PFSK-1 (cell line): ENCODE measurements around the gene ABCG1.

Experiments
- POLR2AphosphoS5 ChIP-seq: IDR thresholded peaks from 2 replicates; pipeline ENCODE4 v1.6.1; 2012; ENCODE audit warnings: low read depth, mild to moderate bottlenecking, control low read depth, low read length, moderate library complexity
- TF ChIP-seq, protein P1 (sequence below), 2 experiments: IDR thresholded peaks; 2 replicates each; pipeline versions ENCODE4 v1.6.1 to v1.8.0; 2011 to 2012; ENCODE audit warnings: low read depth in 2 of 2, low read length in 2 of 2, control low read depth in 1 of 2, inconsistent platforms in 1 of 2, mild to moderate bottlenecking in 1 of 2, moderate library complexity in 1 of 2; ENCODE audit not compliant: insufficient read depth in 1 of 2

DNA sequence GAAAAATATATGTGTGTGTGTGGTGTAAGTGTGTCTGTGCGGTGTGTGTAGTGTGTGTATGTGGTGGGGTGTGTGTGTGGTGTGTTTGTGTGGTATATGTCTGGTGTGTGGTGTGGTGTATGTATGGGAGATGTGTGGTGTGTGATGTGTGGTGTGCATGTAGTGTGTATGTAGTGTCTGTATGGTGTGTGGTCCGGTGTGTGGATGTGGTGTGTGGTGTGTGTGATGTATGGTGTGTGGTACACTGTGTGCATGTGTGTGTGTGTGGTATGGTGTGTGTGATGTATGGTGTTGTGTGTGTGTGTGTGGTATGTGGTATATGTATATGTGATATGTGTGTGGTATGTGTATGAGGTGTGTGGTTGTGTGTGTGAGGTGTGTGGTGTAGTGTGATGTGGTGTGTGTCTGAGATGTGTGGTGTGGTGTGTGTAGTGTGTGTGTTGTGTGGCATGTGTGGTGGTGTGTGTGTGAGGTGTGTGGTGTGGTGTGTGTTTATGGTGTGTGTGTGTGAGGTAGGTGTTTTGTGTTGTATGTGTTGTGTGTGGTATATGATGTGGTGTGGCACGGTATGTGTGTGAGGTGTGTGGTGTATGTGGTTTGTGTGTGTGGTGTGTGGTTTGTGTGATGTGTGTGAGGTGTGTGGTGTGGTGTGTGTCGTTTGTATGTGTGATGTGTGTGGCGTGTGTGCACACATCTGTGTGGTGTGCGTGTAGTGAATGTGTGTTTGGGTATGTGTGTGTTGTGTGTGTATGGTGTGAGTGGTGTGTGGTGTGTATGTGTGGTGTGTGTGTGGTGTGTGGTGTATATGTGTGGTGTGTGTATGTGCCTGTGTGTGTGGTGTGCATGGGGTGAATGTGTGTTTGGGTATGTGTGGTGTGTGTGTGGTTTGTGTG lies 35.3 kb upstream of the ABCG1 start:
- TF ChIP-seq, protein P1, sequence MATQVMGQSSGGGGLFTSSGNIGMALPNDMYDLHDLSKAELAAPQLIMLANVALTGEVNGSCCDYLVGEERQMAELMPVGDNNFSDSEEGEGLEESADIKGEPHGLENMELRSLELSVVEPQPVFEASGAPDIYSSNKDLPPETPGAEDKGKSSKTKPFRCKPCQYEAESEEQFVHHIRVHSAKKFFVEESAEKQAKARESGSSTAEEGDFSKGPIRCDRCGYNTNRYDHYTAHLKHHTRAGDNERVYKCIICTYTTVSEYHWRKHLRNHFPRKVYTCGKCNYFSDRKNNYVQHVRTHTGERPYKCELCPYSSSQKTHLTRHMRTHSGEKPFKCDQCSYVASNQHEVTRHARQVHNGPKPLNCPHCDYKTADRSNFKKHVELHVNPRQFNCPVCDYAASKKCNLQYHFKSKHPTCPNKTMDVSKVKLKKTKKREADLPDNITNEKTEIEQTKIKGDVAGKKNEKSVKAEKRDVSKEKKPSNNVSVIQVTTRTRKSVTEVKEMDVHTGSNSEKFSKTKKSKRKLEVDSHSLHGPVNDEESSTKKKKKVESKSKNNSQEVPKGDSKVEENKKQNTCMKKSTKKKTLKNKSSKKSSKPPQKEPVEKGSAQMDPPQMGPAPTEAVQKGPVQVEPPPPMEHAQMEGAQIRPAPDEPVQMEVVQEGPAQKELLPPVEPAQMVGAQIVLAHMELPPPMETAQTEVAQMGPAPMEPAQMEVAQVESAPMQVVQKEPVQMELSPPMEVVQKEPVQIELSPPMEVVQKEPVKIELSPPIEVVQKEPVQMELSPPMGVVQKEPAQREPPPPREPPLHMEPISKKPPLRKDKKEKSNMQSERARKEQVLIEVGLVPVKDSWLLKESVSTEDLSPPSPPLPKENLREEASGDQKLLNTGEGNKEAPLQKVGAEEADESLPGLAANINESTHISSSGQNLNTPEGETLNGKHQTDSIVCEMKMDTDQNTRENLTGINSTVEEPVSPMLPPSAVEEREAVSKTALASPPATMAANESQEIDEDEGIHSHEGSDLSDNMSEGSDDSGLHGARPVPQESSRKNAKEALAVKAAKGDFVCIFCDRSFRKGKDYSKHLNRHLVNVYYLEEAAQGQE (IDR thresholded peaks at IDR 0.05; ENCODE audit: insufficient read depth in 1 of 2, low read depth in 2 of 2, low read length in 2 of 2): no peak
- TF ChIP-seq POLR2AphosphoS5: no peak
